Measurements from ENCODE around the gene SFXN4. TPM values are rescaled to one million over a fixed set of nuclear protein-coding genes. Genes with fewer than 3 reads are reported as not detected.
"Not testable (repeated sequence)": the region's sequence is repeated elsewhere in the genome, so short reads cannot be mapped to it uniquely, and the experiment has no call there.

The SFXN4 gene
- total and polyA plus RNA-seq, 9 donors: 11.8 to 54.9 (median 18.9) TPM

GRCh38 chr10:119189811-119190282, 24.3 kb upstream of the SFXN4 start:
- DNase-seq: no peak
- TF ChIP-seq EP300 (IDR thresholded peaks at IDR 0.05): no peak
- no peak for TF ChIP-seq CTCF (IDR thresholded peaks at IDR 0.05)
- TF ChIP-seq POLR2A (IDR thresholded peaks at IDR 0.05): no peak
- intact Hi-C loops (cut with DNase I): no loop called here
- Histone ChIP-seq H3K4me3 (no peak overlapping the region), H3K27ac (no peak overlapping the region), H3K4me1 (ENCODE audit: insufficient read depth) (no peaks in the 10 kb centered on the region), H3K27me3 (no peaks in the 10 kb centered on the region), H3K9me3 (no peaks in the 10 kb centered on the region), H3K36me3 (no peaks in the 10 kb centered on the region)
- WGBS, 3 donors: 49 to 58% (median 56%) methylated on average over 3 of the region's 3 CpGs

- DNase-seq: peak in 1 of 5 donors; percentile 46
- 51 to 61% (median 56%) methylated on average over 9 of the region's 9 CpGs for WGBS, 3 donors
- TF ChIP-seq EP300 (IDR thresholded peaks at IDR 0.05) (no peak), CTCF (IDR thresholded peaks at IDR 0.05) (no peak), POLR2A (IDR thresholded peaks at IDR 0.05) (no peak)
- H3K36me3 ChIP-seq: no peaks in the 10 kb centered on the region
- intact Hi-C loops (cut with DNase I): no loop called here
- no peaks in the 10 kb centered on the region for H3K27me3 ChIP-seq
- no peak overlapping the region for H3K4me3 ChIP-seq
- H3K4me1 ChIP-seq (ENCODE audit: insufficient read depth): peaks cover 2% of the 10 kb centered on the region
- no peak overlapping the region for H3K27ac ChIP-seq
- no peaks in the 10 kb centered on the region for H3K9me3 ChIP-seq
Observed at GRCh38 chr10:119183664-119184412, 18.3 kb upstream of the SFXN4 start.

GRCh38 chr10:119180850-119181400, 15.4 kb upstream of the SFXN4 start:
- H3K27ac ChIP-seq; DNase-seq; H3K36me3 ChIP-seq; H3K4me1 ChIP-seq (ENCODE audit: insufficient read depth); H3K4me3 ChIP-seq; H3K27me3 ChIP-seq; intact Hi-C loops (cut with DNase I); H3K9me3 ChIP-seq: not testable (repeated sequence)
- WGBS, 3 donors: 95 to 98% (median 95%) methylated on average over 7 of the region's 7 CpGs

GRCh38 chr10:119178372-119179119, 13.0 kb upstream of the SFXN4 start, which contains the start of gene PRDX3:
TSS of gene PRDX3 (minus strand) at chr10:119178812. CDS start at chr10:119178790, 22 bp downstream.
- WGBS, 3 donors: 0 to 1% (median 1%) methylated on average over 29 to 45 of the region's 45 CpGs
- intact Hi-C loops (cut with DNase I): no loop called here
- peak in 1 of 3 donors; percentile 18 for TF ChIP-seq CTCF (IDR thresholded peaks at IDR 0.05)
- no peak for TF ChIP-seq EP300 (IDR thresholded peaks at IDR 0.05)
- TF ChIP-seq POLR2A (IDR thresholded peaks at IDR 0.05): peak; percentile 72
- H3K9me3 ChIP-seq: no peaks in the 10 kb centered on the region
- H3K36me3 ChIP-seq: no peaks in the 10 kb centered on the region
- DNase-seq: peak; percentile 90 to 95 (median 93)
- peaks cover 2% of the 10 kb centered on the region for H3K4me1 ChIP-seq (ENCODE audit: insufficient read depth)
- H3K27me3 ChIP-seq: no peaks in the 10 kb centered on the region
- peak within 1 kb of the TSS; percentile 89 to 90 for H3K27ac ChIP-seq
- H3K4me3 ChIP-seq: peak within 1 kb of the TSS; percentile 62

All from ovary (tissue), 9 donors.